ENCODE data around the gene TTLL9.

DNA sequence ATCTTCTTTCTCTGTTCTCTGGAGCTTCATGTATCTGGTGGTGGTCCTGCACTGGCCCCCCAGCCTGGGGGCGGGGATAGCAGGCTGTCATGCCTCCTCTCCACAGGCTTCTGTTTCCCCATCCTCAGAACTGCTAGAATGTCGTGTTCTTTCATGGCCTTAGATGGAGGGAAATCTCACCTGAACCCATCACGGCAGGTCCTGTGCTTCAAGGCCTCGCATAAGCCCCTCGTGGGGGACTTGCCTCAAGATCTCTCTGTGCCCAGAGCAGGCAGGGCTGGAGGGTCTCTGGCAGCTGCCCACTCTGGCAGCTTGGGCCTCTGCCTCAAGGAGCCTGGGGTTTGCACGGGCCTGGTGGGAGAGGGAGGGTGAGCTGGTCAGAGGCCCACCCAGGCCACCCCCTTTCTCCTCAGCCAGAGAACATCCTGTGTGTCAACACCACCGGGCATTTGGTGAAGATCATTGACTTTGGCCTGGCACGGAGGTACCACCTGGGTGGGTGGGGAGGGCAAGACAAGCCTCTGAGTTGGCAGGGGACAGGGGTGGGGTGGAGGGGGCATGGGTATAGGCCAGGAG, 39.9 kb upstream of the TTLL9 start:
- TF ChIP-seq POLR2A (IDR thresholded peaks at IDR 0.05; ENCODE audit: low read depth, low read length), result no peak
- TF ChIP-seq POLR2AphosphoS5 (IDR thresholded peaks at IDR 0.05; ENCODE audit: low read depth, low read length), result no peak
